Putamen (tissue), 1 donor: Measurements from ENCODE around the gene HYAL1.
A peak's percentile ranks its signal among the peaks of the same experiment; 100 is the strongest.
"Not testable (repeated sequence)": the region's sequence is repeated elsewhere in the genome, so short reads cannot be mapped to it uniquely, and the experiment has no call there.

Experiments used
- DNase-seq: peaks from one replicate; pipeline ENCODE4 v3.0.0-alpha.2; 2016; ENCODE audit warnings: low spot score

Gene HYAL1

DNA sequence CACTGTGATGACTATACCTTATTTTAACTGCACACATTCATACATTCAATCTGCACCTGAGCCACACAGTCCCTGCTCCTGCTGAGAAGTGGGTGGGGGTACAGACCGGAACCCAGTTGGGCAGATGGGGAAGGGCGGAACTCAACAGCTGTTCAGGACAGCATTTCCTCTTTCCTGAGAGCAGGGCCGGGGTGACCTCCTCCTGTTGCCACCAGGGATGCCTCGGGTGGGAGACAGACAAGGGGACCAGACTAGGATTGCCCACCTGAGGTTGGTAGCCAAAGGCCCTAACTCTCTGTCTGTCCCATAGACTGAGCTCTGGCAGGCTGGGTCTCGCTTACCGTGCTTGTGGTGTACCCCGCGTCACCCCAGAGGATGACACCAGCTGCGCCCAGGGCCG lies 15.2 kb upstream of the HYAL1 start:
- no peak for DNase-seq

DNA sequence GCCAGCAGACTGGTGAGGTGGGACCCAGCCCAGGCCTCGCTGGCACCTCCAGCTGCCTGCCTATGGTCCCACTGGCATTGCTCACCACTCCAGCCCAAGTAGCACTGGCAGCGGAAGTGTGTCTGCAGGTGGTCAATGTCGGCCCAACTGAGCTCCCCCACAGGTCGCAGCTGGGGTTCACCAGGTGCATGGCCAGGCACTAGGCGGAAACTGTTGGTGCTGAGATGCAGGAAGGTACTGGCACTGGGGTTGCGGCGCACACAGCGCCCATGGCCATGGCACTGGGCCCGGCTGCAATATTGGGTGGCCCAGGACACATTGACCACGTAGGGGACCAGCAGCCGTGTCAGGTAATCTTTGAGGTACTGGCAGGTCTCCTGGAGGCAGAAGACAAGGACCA lies 14.8 kb upstream of the HYAL1 start:
- DNase-seq: no peak

DNA sequence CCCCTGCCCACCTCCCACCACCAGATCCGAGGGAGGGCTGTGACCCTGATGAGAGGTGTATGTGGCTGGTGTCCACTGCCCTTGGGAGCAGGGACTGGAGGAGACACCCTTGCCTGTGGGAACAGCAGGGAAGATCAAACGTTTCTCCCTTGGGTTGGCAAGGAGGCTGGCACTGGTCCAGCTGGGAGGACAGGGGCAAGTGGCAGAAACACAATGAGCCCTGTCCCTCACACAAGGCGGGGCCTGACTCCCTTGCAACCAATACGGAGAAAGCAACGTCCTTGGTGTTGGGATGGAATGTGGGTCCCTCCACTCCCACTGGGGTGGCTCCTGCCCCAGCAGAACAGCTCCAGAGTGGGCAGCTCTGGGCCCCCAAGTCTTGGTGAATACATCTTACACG lies 13.9 kb upstream of the HYAL1 start:
- DNase-seq: no peak

DNA sequence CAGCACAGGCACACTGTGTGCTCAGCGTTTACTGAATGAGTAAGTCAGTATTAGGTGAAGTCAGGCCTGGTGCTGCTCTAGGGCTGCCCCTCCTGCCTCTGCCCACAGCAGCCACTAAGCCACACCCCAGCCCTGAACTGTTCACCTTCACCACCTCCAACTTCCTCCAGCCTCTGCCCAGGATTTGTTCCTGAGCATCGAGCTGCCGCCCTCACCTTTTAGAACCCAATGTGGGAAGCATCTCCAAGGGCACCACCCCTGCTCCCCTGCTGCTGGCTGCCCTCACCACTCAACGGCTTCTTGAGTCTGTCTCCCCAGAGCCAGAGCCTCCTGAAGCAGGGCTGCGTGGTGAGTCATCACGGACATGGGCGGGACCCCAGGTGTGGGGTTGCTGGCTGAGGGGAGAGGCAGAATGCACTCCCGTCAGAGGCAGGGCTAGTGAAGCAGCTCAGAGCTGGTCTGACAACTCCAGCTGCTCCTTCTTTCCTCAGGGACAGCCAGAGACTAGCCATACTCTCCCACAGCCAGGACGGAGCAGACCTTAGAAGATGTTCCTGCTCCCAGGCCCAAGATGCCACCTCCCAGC lies 13.4 kb upstream of the HYAL1 start:
- no peak for DNase-seq

DNA sequence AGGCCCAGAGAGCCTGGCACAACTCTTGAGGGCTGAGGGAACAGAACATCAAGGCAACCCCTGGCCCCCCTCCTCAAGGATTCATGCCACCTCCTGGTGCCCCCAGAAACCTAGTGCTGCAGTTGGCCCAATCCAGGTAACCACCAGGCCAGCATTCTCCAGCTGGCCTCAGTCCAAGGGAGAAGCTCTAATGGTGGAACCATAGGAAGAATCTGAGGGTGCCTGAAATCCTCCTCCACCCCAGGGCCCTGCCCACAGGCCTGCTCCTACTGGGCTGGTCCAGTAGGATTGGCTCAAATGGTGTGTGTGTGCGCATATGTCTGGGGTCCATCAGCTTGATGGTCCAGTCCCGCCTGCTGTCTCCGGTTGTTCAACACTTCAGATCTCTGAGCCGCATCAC lies 11.4 kb upstream of the HYAL1 start:
- DNase-seq: no peak

DNA sequence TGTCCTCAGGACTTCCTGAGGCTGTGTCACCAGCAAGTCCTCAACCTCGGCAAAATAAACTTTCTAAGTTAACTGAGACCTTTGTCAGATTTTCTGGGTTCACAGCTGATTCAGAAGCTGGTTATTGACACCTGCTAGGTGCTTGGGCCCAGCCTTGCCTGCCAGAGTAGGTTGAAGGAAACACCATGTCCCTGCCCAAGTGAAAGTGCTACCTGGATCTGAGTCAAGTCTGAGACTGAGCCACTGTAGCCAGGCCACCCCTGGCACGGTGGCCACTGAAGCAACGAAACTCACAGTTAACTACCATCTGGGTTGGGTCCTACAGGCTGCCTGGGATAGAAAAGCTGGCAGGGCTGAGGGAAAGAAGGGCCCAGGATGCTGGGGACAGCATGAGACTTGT lies 11.0 kb upstream of the HYAL1 start:
- no peak for DNase-seq

DNA sequence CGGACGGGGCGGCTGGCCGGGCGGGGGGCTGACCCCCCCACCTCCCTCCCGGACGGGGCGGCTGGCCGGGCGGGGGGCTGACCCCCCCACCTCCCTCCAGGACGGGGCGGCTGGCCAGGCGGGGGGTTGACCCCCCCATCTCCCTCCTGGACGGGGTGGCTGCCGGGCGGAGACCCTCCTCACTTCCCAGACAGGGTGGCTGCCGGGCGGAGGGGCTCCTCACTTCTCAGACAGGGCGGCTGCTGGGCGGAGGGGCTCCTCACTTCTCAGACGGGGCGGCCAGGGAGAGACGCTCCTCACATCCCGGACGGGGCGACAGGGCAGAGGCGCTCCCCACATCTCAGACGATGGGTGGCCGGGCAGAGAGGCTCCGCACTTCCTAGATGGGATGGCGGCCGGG lies 8.7 kb upstream of the HYAL1 start:
- not testable (repeated sequence) for DNase-seq

DNA sequence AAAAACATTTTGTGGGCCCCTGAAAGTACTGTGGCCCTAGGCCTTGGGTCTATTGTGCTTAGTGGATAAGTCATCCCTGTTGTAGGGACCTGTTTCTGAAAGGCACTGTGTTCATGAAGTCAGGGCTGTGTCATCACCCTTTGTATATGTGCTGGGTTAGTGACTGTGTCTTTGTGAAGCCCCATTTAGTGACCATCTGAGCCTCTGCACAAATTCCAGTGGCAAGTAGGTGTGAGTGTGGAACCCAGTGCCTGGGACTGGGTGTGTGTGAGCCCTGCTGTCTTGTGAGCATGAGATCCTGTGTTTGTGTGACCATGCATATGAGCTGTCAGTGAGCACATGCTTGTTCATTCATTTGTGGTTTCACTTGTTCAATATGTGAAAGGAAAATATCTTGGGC lies 1.2 kb upstream of the HYAL1 start:
- DNase-seq: no peak

DNA sequence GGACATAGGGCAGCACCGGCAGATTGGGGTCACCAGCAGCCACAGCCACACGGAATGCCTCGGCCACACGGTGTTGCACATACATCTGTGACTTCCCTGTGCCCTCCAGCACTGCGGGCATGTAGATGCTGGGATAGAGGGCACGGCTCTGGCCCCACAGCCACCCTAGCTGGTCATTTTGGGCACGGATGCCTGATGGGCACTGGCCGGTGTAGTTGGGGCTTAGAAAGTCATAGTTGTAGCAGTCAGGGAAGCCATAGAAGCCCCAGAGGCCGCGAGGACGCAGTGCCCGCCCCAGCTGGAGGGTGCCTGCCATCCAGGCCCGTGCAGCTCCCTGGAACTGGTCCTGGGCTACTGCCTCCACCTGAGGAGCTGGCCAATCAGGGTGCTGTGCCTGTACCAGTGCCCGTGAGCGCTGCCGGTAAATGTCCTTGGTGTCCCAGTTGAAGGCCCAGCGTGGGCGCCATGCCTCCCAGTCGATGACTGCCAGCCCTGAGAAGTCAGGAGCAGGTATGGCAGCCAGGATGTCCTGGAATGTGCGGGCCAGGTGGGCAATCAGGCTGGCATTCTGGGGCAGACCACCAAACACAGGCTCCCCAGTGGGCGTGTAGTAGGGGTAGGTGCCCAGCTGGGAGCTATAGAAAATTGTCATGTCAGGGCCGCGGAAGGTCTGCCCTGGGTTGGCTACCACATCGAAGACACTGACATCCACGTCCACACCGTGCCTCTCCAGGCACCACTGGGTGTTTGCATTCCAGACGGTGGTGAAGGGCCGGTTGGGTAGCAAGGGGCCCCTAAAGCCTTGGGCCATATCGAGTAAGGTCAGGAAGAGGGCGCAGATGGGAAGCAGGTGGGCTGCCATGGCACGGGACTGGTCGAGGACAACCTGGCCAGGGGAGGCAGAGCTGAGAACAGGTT lies 1.0 kb downstream of the HYAL1 start:
- no peak for DNase-seq

DNA sequence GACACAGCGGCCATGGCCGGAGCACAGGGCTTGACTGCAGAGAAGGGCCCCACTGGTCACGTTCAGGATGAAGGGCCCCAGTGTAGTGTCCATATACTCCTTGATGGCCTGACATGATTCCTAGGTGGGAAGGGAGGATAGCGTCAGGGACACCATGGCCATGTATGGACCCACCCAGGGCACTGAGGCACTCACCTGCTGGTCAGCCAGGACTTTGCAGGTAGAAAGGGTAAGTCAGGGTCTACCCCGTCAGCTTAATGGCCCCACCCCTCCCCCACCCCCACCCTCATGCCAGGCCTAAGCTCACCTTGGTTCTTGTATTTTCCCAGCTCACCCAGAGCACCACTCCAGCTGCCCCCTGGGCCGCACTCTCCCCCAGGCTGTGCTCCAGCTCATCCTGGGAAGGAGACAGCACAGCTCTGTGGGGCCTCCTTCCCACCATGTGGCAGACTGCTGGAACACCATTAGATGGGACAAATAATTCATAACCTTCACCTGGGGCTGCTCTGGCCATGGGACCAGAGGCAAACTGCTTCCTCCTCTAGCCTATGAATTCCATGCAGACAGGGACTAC lies 2.6 kb downstream of the HYAL1 start:
- DNase-seq: no peak

DNA sequence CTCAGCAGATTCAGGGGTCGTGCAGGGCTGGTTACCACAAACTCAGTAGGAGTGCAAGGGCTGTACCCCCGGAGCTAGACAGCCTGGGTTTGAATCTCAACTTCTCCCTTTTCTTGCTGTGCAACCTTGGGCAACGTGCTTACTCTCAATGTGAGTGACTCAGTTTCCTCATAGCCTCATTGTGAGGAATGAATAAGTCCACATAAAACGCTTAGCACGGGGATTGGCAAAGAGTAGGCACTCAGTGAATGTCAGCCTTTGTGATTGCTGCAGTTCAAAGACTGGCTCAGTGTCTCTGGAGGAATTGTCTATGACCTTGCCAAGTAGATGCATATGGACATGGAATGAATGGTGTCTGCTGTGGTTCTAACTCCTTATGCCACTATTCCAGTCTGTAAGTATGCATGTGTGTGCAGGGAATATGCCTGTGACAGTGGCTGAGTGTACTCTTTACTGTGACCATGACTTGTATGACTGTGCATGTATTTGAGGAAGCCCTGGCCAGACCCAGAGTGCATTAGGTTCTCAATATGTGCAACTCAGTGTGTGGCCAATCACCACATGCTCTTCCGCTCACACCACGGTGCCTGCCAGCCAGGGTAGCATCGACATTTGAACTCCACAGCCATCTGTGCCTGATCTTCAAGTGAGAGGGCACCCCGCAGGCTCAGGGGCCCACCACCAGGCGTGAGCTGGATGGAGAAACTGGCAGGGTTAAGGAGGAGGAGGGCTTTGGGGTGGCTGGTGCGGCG lies 3.3 kb downstream of the HYAL1 start:
- DNase-seq: peak; percentile 86

DNA sequence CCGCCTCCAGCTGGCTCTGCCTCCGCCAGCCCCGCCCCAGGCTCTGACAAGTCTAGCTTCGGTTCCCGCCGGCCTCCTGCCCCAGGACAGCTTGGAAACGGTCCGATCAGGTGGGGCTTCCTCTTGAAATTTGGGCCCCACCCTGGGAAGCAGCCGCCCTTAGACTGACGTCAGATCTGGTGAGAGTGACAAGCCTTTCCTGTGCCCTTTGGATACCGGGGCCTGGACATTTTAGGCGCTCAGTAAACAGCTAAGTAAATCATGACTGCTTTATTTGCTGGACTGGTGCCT lies 3.8 kb downstream of the HYAL1 start:
- no peak for DNase-seq

DNA sequence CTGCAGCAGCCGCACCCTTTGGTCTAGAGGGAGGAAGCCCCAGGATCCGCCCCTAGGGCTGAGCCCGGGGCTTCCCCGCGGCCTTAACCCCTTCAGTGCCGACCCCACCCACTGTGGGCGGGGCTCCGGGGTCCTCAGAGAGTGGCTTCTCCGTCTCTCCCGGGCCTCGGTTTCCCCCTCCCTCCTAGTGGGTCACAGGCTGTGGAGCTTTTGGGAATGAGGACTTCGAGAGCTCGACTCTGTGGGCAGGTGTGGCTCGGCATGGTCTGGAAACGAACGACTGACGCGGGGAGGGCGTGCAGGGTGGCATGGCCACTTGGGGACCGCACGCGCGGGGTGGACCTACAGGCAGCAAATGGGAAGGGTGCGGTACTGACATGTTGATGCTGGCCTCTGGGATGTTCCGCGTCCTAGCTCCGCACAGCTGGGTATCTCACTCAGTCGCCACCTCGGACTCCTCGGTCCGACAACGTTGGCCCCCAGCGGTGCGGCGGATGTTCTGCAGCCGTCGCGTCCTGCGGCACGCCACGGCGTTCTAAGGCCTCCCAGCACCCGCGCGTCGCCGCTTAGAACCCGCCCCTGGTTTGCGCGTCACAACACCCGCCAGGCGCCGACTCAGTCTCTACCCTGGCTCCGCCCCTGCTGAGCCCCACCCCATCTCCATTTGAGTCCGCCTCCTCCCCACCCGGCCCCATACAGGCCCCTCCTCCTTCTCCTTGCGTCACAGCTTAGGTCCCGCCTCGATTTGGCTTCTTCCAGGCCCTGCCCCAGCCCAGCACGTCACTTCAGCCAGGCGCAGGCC lies 4.3 kb downstream of the HYAL1 start, which contains the start of the genes HYAL3 and NAA80:
Gene HYAL3, minus strand, starts transcription at position 570 of the 802 bp plus-strand sequence. CDS start 3,803 bp downstream, outside the sequence.
Gene NAA80, minus strand, starts transcription at position 570 of the 802 bp plus-strand sequence. CDS start 1,942 bp downstream, outside the sequence.
- peak; percentile 100 for DNase-seq

DNA sequence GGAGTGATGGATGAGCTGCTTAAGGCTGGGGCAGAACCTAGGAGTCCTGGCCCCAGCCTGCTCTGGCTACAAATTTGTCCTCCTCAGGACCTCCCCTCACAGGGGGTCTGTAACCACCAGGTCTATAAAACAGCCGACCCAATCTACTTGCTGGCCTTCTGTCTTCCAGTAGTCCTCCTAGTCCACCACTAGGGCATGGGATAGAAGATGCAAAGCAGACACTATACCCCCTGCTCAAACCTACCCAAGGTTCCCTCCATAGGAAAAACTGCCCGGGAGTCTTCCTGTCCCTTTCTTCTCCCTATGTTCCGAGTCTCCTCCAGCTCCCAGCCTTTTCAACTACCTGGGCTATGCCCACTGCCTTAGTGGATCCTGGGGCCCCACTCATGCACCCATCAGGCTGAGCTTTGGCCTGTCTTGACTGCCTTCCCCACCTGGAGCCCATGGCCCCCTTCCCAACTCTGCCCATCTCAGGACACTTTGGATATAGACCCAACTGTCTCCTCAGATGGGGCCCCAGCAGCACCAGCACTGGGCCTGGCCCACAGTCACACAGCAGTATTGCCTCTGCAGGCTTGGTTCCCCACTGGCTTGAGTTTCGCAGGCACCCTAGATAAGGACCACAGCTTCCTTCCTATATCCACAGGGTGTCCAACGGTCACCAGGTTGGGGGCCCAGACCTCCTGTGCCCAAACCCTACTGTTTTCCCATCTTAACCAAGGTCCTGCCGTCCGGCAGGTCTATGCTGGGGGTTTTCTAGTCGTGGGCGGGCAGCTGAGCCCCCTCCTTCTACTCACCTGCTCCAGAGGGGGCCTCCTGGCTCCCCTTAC lies 5.3 kb downstream of the HYAL1 start:
- DNase-seq: no peak

DNA sequence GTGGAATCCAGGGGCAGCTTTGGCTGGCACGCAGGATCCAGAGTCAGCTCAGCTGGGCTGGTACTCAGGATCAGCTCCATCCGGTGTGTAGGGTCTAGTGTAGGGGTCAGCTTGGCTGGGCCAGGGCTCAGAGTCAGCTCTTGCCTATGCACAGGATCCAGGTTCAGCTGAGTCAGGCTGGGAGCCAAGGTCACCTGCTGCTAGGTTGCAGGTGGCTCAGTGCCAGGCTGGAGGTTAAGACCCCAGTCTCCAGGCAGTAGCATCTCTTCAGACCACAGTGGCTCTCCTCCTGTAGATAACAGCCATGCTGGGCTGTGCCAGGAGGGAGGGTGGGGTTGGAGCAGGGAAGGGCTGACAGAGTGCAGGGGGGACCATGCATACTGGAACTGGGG lies 6.0 kb downstream of the HYAL1 start:
- DNase-seq: no peak

DNA sequence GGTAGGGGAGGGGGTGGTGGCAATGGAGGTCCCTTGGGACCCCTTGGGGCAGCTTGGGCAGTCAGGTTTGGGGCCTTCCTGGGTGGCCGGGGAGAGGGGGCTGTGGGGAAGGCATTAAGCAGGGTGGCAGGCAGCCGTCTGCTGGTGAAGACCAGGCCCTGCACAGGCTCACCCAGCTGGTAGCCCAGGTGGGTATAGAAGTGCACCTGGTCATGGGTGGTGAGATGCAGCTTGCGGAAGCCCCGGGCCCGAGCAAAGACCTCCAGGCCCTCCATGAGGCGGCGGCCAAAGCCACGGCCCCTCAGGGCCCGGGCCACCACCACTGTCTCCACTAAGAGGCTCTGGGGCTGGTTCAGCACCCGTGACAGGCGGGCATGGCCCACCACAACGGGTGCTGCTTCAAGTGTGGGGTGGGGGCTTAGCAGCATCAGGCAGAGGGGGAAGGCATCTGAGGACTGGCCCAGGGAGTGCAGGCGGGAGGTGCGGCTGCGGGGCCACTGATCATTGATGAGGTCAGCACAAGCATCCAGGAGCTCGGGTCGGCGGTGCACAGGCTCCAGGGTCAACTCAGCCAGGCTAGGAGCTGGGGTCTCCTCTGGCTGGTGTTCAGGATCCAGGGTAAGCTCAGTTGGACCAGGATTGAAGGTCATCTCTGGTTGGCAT lies 6.5 kb downstream of the HYAL1 start:
- no peak for DNase-seq

DNA sequence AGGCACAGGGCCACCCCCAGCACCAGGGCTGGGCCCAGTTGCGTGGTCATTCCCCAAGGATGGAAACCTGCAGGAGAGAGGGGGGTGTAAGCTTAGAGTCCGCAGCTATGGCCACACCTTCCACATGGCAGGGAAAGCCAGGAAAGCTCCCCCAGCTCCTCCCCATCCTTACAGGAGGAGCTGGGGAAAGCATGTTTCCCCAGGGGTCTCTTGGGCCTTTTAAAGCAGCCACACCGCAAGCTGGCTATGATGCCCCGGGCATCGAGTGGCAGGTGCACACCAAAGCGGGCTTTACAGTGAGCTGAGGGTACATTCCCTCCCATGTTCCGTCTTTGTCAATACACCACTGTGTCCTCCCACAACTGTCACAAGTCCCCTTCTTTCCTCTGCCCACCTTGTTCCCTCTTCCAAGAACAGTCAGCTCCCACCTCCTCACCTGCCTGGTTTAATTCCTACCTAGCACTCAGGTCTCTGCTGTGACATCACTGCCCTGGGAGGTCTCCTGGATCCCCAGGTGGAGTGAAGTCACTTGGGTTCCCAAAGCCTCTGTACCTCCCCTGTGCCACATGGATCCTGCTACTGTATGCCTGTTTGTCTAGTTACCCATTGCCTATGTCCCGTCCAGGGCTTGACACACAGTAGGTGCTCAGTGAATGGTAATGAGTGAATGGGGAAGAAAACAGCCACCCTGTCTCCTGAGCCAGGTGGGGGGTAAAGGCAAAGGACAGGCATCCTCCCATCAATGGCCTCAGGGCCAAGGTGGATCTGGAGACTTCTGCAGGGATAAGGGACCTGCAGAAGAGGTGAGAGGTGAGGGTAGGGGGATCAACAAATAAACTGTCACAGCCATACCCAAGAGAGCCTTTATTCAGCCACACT lies 7.6 kb downstream of the HYAL1 start:
- DNase-seq: no peak

DNA sequence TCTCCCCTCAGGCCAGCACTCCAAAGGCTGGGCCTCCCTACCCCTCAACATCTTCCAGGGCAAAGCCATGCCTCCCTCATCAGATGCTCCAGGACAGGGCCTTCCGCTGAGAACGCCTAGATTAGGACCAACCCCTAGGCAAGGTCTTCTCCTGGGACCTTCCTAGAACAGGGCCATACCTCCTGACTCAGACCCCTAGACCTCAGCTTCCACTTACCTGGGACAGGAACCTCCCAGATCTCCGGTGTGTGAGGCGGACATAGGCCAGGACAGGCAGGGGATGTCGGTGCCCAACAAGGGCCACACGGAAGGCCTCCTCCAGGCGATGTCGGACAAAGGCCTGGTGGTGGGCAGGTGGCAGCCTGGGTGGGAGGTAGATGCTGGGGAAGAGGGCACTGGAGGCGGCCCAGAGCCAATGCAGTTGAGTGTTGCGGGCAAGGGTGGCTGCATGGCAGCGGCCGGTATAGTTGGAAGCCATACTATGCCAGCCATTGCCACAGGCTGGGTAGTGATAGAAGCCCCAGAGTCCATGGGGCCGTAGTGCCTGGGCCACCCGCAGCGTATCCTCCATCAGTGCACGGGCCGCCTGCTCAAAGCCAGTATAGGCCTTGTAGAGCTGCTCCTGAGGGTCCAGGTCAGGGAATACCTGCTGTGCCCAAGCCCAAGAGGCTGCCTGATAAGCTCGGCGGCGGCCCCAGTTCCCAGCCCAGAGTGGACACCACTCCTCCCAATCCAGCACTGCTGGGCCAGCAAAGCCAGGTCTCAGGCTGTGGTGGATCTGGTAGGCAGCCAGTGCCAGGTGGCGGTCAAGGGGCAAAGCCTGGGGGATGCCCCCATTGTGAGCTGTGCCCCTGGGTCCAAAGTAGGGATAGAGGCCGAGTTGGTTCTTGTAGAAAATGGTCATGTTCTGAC lies 8.6 kb downstream of the HYAL1 start:
- DNase-seq: no peak
